H9 (cell line): ENCODE results near the gene SLC38A9. TPM values are rescaled to one million over a fixed set of nuclear protein-coding genes. Genes with fewer than 3 reads are reported as not detected.
A peak's percentile ranks its signal among the peaks of the same experiment; 100 is the strongest.

Experiments
- DNase-seq: peaks from one replicate; pipeline ENCODE4 v3.0.0-alpha.2; 2017
- H2AFZ ChIP-seq: one replicate; pipeline ENCODE4 v1.6.1; 2013; ENCODE audit warnings: mild to moderate bottlenecking, low read length, control low read depth, moderate library complexity
- H2AK5ac ChIP-seq: 2 replicates; pipeline ENCODE4 v1.6.1; 2013; ENCODE audit warnings: low read length, control low read depth, mixed read lengths; ENCODE audit not compliant: insufficient read length
- H2BK120ac ChIP-seq: one replicate; pipeline ENCODE4 v1.6.1; 2013; ENCODE audit warnings: low read depth, mild to moderate bottlenecking, low read length, control low read depth, inconsistent platforms; ENCODE audit not compliant: poor library complexity, severe bottlenecking
- H2BK12ac ChIP-seq: 2 replicates; pipeline ENCODE4 v1.6.1; 2013; ENCODE audit warnings: low read length, control low read depth, mixed read lengths, low read depth; ENCODE audit not compliant: insufficient read length
- H2BK15ac ChIP-seq: 2 replicates; pipeline ENCODE4 v1.6.1; 2013; ENCODE audit warnings: low read depth, low read length, control low read depth
- H2BK20ac ChIP-seq: one replicate; pipeline ENCODE4 v1.6.1; 2013; ENCODE audit warnings: low read depth, mild to moderate bottlenecking, low read length, control low read depth, inconsistent platforms; ENCODE audit not compliant: poor library complexity, severe bottlenecking
- H2BK5ac ChIP-seq: 2 replicates; pipeline ENCODE4 v1.6.1; 2013; ENCODE audit warnings: low read length, control low read depth, mixed read lengths; ENCODE audit not compliant: insufficient read length
- H3K14ac ChIP-seq: 2 replicates; pipeline ENCODE4 v1.6.1; 2013; ENCODE audit warnings: low read length, control low read depth; ENCODE audit not compliant: insufficient read depth
- H3K18ac ChIP-seq: 2 replicates; pipeline ENCODE4 v1.6.1; 2013; ENCODE audit warnings: low read depth, mild to moderate bottlenecking, mixed read lengths, low read length, control low read depth; ENCODE audit not compliant: insufficient read length
- H3K23ac ChIP-seq: 2 replicates; pipeline ENCODE4 v1.6.1; 2013; ENCODE audit warnings: low read length, control low read depth, mixed read lengths, low read depth; ENCODE audit not compliant: insufficient read length
- H3K23me2 ChIP-seq: 2 replicates; pipeline ENCODE4 v1.6.1; 2013; ENCODE audit warnings: low read depth, mild to moderate bottlenecking, mixed read lengths, low read length, control low read depth; ENCODE audit not compliant: insufficient read length, poor library complexity, severe bottlenecking
- H3K27ac ChIP-seq: 2 replicates; pipeline ENCODE4 v1.5.1; 2013; ENCODE audit warnings: low read length, control low read depth, mixed read lengths, low read depth; ENCODE audit not compliant: insufficient read length
- H3K27me3 ChIP-seq: 2 replicates; pipeline ENCODE4 v1.6.1; 2013; ENCODE audit warnings: low read length, control low read depth, inconsistent platforms; ENCODE audit not compliant: insufficient read depth
- H3K4ac ChIP-seq: 2 replicates; pipeline ENCODE4 v1.6.1; 2013; ENCODE audit warnings: low read depth, mild to moderate bottlenecking, control low read depth, inconsistent platforms, low read length, moderate library complexity
- H3K4me1 ChIP-seq: 2 replicates; pipeline ENCODE4 v1.6.1; 2013; ENCODE audit warnings: low read length, control low read depth, inconsistent platforms; ENCODE audit not compliant: insufficient read depth
- H3K4me2 ChIP-seq: 2 replicates; pipeline ENCODE4 v1.6.1; 2013; ENCODE audit warnings: low read length, control low read depth, mixed read lengths; ENCODE audit not compliant: insufficient read length, insufficient read depth
- H3K56ac ChIP-seq: 2 replicates; pipeline ENCODE4 v1.6.1; 2013; ENCODE audit warnings: low read depth, mild to moderate bottlenecking, mixed read lengths, low read length, control low read depth; ENCODE audit not compliant: insufficient read length
- H3K79me1 ChIP-seq: 2 replicates; pipeline ENCODE4 v1.6.1; 2013; ENCODE audit warnings: low read depth, mild to moderate bottlenecking, moderate library complexity, low read length, control low read depth, inconsistent platforms; ENCODE audit not compliant: insufficient read depth, poor library complexity, severe bottlenecking
- H3K79me2 ChIP-seq: 2 replicates; pipeline ENCODE4 v1.6.1; 2013; ENCODE audit warnings: low read length, control low read depth, inconsistent platforms; ENCODE audit not compliant: insufficient read depth
- H3K9ac ChIP-seq: 2 replicates; pipeline ENCODE4 v1.6.1; 2013; ENCODE audit warnings: low read length, control low read depth, mixed read lengths; ENCODE audit not compliant: insufficient read length; ENCODE audit errors: extremely low read depth
- H3K9me3 ChIP-seq: one replicate; pipeline ENCODE4 v1.6.1; 2013; ENCODE audit warnings: low read depth, low read length, inconsistent platforms; ENCODE audit not compliant: control insufficient read depth
- H3T11ph ChIP-seq: one replicate; pipeline ENCODE4 v1.6.1; 2013; ENCODE audit warnings: mild to moderate bottlenecking, low read length, control low read depth, inconsistent platforms
- H4K20me1 ChIP-seq: one replicate; pipeline ENCODE4 v1.6.1; 2013; ENCODE audit not compliant: control insufficient read depth, insufficient read length, insufficient read depth
- H4K5ac ChIP-seq: 2 replicates; pipeline ENCODE4 v1.6.1; 2013; ENCODE audit warnings: low read depth, mild to moderate bottlenecking, mixed read lengths, low read length, control low read depth; ENCODE audit not compliant: insufficient read length
- H4K8ac ChIP-seq: replicated peaks from 2 replicates; pipeline ENCODE4 v1.6.1; 2013; ENCODE audit warnings: low read length, control low read depth, mixed read lengths, low read depth; ENCODE audit not compliant: insufficient read length
- H4K91ac ChIP-seq: 2 replicates; pipeline ENCODE4 v1.6.1; 2013; ENCODE audit warnings: low read depth, mild to moderate bottlenecking, moderate library complexity, mixed read lengths, low read length, control low read depth; ENCODE audit not compliant: insufficient read length
- H3K27ac Mint-ChIP-seq, 3 experiments: 2 replicates in 2 of 3; 3 replicates in 1 of 3; pipeline ENCODE4 v1.8.0; 2020 to 2021; ENCODE audit warnings: mixed read lengths in 3 of 3, mild to moderate bottlenecking in 1 of 3, moderate library complexity in 1 of 3
- H3K27me3 Mint-ChIP-seq: 2 replicates; pipeline ENCODE4 v1.8.0; 2021; ENCODE audit warnings: low read depth, mild to moderate bottlenecking, moderate library complexity, mixed read lengths
- H3K36me3 Mint-ChIP-seq, 3 experiments: 2 replicates in 2 of 3; 3 replicates in 1 of 3; pipeline ENCODE4 v1.8.0; 2020 to 2021; ENCODE audit warnings: low read depth in 3 of 3, mixed read lengths in 3 of 3; ENCODE audit not compliant: insufficient read depth in 1 of 3
- H3K4me1 Mint-ChIP-seq, 2 experiments: 2 replicates each; pipeline ENCODE4 v1.8.0; 2020; ENCODE audit warnings: mixed read lengths in 2 of 2
- H3K4me3 Mint-ChIP-seq, 2 experiments: 2 replicates in 1 of 2; 3 replicates in 1 of 2; pipeline ENCODE4 v1.8.0; 2020 to 2021; ENCODE audit warnings: mild to moderate bottlenecking in 2 of 2, mixed read lengths in 2 of 2, moderate library complexity in 1 of 2
- H3K9me3 Mint-ChIP-seq, 2 experiments: 2 replicates in 1 of 2; 3 replicates in 1 of 2; pipeline ENCODE4 v1.8.0; 2020; ENCODE audit warnings: mild to moderate bottlenecking in 2 of 2, mixed read lengths in 2 of 2, moderate library complexity in 1 of 2
- CTCF ChIP-seq: fragments of 200-600 bp; sonication (generic); conservative IDR thresholded peaks from 3 replicates; pipeline ENCODE4 v1.8.0; 2021; ENCODE audit warnings: antibody characterized with exemption, mild to moderate bottlenecking
- WGBS: extraction: QIAGEN DNeasy Blood & Tissue Kit; methylation state at CpG from one replicate; pipeline ENCODE4 v1.1.7; 2013; ENCODE audit warnings: missing lambda C conversion rate, low lambda C conversion rate, mixed read lengths; ENCODE audit not compliant: insufficient read length; ENCODE audit errors: extremely low coverage; 5-methylcytosine and 5-hydroxymethylcytosine counted together
- total RNA-seq: library from RNA; stranded (reverse); gene quantifications from 2 replicates; pipeline ENCODE4 v1.2.1, GENCODE V29; 2021

SLC38A9 gene
- total RNA-seq, 1 experiment from 2014 or later: 48.5 TPM

GRCh38 chr5:55624841-55625588 is 87.1 kb downstream of the SLC38A9 start:
- Histone ChIP-seq H4K8ac (no peak overlapping the region), H2BK15ac (no peak overlapping the region), H3K23me2 (no peaks in the 10 kb centered on the region), H3T11ph (no peak overlapping the region), H4K5ac (no peak overlapping the region), H3K56ac (no peak overlapping the region), H3K27ac (peak overlapping the region; percentile 36), H3K4me2 (no peak overlapping the region), H2BK12ac (no peak overlapping the region), H3K27me3 (no peaks in the 10 kb centered on the region), H3K23ac (no peak overlapping the region), H2AK5ac (no peak overlapping the region), H3K9me3 (no peaks in the 10 kb centered on the region), H2BK120ac (no peak overlapping the region), H3K4me1 (peaks cover 2% of the 10 kb centered on the region; the same call in 1 of the 2 replicates), H3K14ac (no peak overlapping the region; the same call in 1 of the 2 replicates), H3K79me2 (no peaks in the 10 kb centered on the region), H3K4ac (no peak overlapping the region), H2BK20ac (peak overlapping the region; percentile 11), H3K18ac (no peak overlapping the region), H4K91ac (no peak overlapping the region), H3K79me1 (no peaks in the 10 kb centered on the region), H4K20me1 (no peaks in the 10 kb centered on the region), H2BK5ac (peak overlapping the region; percentile 46), H2AFZ (no peak overlapping the region), H3K9ac (no peak overlapping the region)
- Mint-ChIP-seq H3K27me3 (no peaks in the 10 kb centered on the region), H3K36me3 (peaks cover 1 to 7% (median 3%) of the 10 kb centered on the region in 3 experiments; a peak in 4 of 7 replicates), H3K27ac (peak overlapping the region; percentile 98 to 99 (median 99)), H3K4me1 (peaks cover 50 to 65% of the 10 kb centered on the region in 2 experiments), H3K9me3 (no peaks in the 10 kb centered on the region), H3K4me3 (peak overlapping the region; percentile 35 to 64)
- WGBS: no CpG with 5 or more reads among the region's 8 CpGs
- no peak for TF ChIP-seq CTCF
- DNase-seq: peak; percentile 61
